WTC11 (cell line): ENCODE results near the gene MAPRE2. TPM values are rescaled to one million over a fixed set of nuclear protein-coding genes. Genes with fewer than 3 reads are reported as not detected.
A peak's percentile ranks its signal among the peaks of the same experiment; 100 is the strongest.

Experiments
- ATAC-seq: fragments of 200-7000 bp; cut with Tn5 transposase; 2 replicates; pipeline ENCODE4 v1.10.0; 2021; ENCODE audit warnings: mild to moderate bottlenecking, moderate library complexity
- CTCF ChIA-PET: fragments of 300-600 bp; sonication (Branson Sonifier 250); formaldehyde crosslinking; loops from one replicate; lab custom pipeline; 2021; ENCODE audit warnings: antibody characterized with exemption; lab: Charles Lee
- POLR2A ChIA-PET: fragments of 350-600 bp; sonication (Branson Sonifier 250); formaldehyde crosslinking; loops from one replicate; lab custom pipeline; 2021; ENCODE audit warnings: antibody characterized with exemption; lab: Charles Lee
- DNase-seq: peaks from one replicate; pipeline ENCODE4 v3.0.0; 2021; ENCODE audit warnings: low spot score
- H3K27ac Mint-ChIP-seq: 2 replicates; pipeline ENCODE4 v1.8.0; 2021; ENCODE audit warnings: mixed read lengths
- H3K27me3 Mint-ChIP-seq: 2 replicates; pipeline ENCODE4 v1.8.0; 2021; ENCODE audit warnings: low read depth, mild to moderate bottlenecking, moderate library complexity, mixed read lengths
- H3K36me3 Mint-ChIP-seq: 2 replicates; pipeline ENCODE4 v1.8.0; 2021; ENCODE audit warnings: mixed read lengths
- H3K4me1 Mint-ChIP-seq: 2 replicates; pipeline ENCODE4 v1.8.0; 2022; ENCODE audit warnings: mixed read lengths
- H3K4me3 Mint-ChIP-seq: 2 replicates; pipeline ENCODE4 v1.8.0; 2021; ENCODE audit warnings: mild to moderate bottlenecking, moderate library complexity, mixed read lengths
- H3K9me3 Mint-ChIP-seq: 2 replicates; pipeline ENCODE4 v1.8.0; 2021; ENCODE audit warnings: mixed read lengths
- AR ChIP-seq: fragments of 250-450 bp; sonication (Bioruptor Pico); IDR thresholded peaks from 2 replicates; pipeline ENCODE4 v1.9.0; 2021; ENCODE audit warnings: mild to moderate bottlenecking
- CDX4 ChIP-seq: fragments of 250-450 bp; sonication (Bioruptor Pico); IDR thresholded peaks from 2 replicates; pipeline ENCODE4 v1.9.0; 2021; ENCODE audit warnings: moderate library complexity, mild to moderate bottlenecking, inconsistent platforms, borderline replicate concordance
- E2F5 ChIP-seq: sonication (generic); formaldehyde crosslinking; IDR thresholded peaks from 2 replicates; pipeline ENCODE4 v1.8.1; 2022; ENCODE audit warnings: mild to moderate bottlenecking, moderate library complexity, missing genetic modification reagents
- ESRRA ChIP-seq: sonication (generic); formaldehyde crosslinking; IDR thresholded peaks from 2 replicates; pipeline ENCODE4 v1.8.1; 2022; ENCODE audit warnings: mild to moderate bottlenecking, missing genetic modification reagents, borderline replicate concordance
- FOXJ3 ChIP-seq: sonication (generic); formaldehyde crosslinking; IDR thresholded peaks from 2 replicates; pipeline ENCODE4 v1.9.0; 2021; ENCODE audit warnings: missing genetic modification reagents, mild to moderate bottlenecking, borderline replicate concordance
- IRF1 ChIP-seq: sonication (generic); formaldehyde crosslinking; IDR thresholded peaks from 2 replicates; pipeline ENCODE4 v1.8.0; 2023; ENCODE audit warnings: missing genetic modification reagents
- NFATC4 ChIP-seq: fragments of 250-450 bp; sonication (Bioruptor Pico); IDR thresholded peaks from 2 replicates; pipeline ENCODE4 v1.9.0; 2021; ENCODE audit warnings: mild to moderate bottlenecking
- OVOL2 ChIP-seq: fragments of 250-450 bp; sonication (Bioruptor Pico); IDR thresholded peaks from 2 replicates; pipeline ENCODE4 v1.9.0; 2021; ENCODE audit warnings: mild to moderate bottlenecking, borderline replicate concordance
- SMAD3 ChIP-seq: sonication (generic); formaldehyde crosslinking; IDR thresholded peaks from 2 replicates; pipeline ENCODE4 v1.8.0; 2022; ENCODE audit warnings: missing genetic modification reagents, mild to moderate bottlenecking, borderline replicate concordance
- STAT6 ChIP-seq: sonication (generic); formaldehyde crosslinking; conservative IDR thresholded peaks from 2 replicates; pipeline ENCODE4 v1.8.1; 2023; ENCODE audit warnings: mild to moderate bottlenecking, low read depth, missing genetic modification reagents, moderate library complexity
- ZBTB43 ChIP-seq: sonication (generic); formaldehyde crosslinking; IDR thresholded peaks from 2 replicates; pipeline ENCODE4 v1.8.1; 2023; ENCODE audit warnings: mild to moderate bottlenecking, missing genetic modification reagents
- ZNF423 ChIP-seq: fragments of 250-450 bp; sonication (Bioruptor Pico); IDR thresholded peaks from 2 replicates; pipeline ENCODE4 v2.1.2; 2022; ENCODE audit warnings: mild to moderate bottlenecking, moderate library complexity
- ZNF512 ChIP-seq: sonication (generic); formaldehyde crosslinking; IDR thresholded peaks from 2 replicates; pipeline ENCODE4 v1.8.1; 2022; ENCODE audit warnings: missing genetic modification reagents, borderline replicate concordance
- total RNA-seq: library from RNA; stranded (reverse); gene quantifications from 3 replicates; pipeline ENCODE4 v1.2.3, GENCODE V29; 2021

MAPRE2 gene
- total RNA-seq, 1 experiment from 2014 or later: 20.4 TPM

GRCh38 chr18:35000457-35000856 lies 40.8 kb upstream of the MAPRE2 start (continued):
- TF ChIP-seq CDX4 (CRISPR knock-in tag) (no peak), IRF1 (CRISPR knock-in tag) (no peak)

GRCh38 chr18:35002120-35002519 lies 39.1 kb upstream of the MAPRE2 start:
- ChIA-PET CTCF (no interaction called here), POLR2A (no interaction called here)
- H3K36me3 Mint-ChIP-seq: no peaks in the 10 kb centered on the region
- TF ChIP-seq SMAD3 (no peak), ZNF423 (CRISPR knock-in tag) (no peak), AR (CRISPR knock-in tag) (no peak), ZBTB43 (CRISPR knock-in tag) (no peak)
- H3K9me3 Mint-ChIP-seq: no peaks in the 10 kb centered on the region
- no peak overlapping the region for H3K27ac Mint-ChIP-seq
- H3K4me1 Mint-ChIP-seq: peaks cover 14% of the 10 kb centered on the region
- H3K27me3 Mint-ChIP-seq: 0 out of 2 replicates have a peak, but pooled peaks cover 2% of the 10 kb centered on the region
- no peak overlapping the region for H3K4me3 Mint-ChIP-seq
- no peak for DNase-seq
- ATAC-seq: no peak

GRCh38 chr18:35005963-35006577 lies 35.1 kb upstream of the MAPRE2 start:
- no peak for DNase-seq
- peak; percentile 90 for ATAC-seq
- Mint-ChIP-seq H3K4me3 (no peak overlapping the region), H3K27ac (no peak overlapping the region), H3K27me3 (no peaks in the 10 kb centered on the region), H3K9me3 (no peaks in the 10 kb centered on the region), H3K4me1 (no peaks in the 10 kb centered on the region), H3K36me3 (no peaks in the 10 kb centered on the region)
- TF ChIP-seq ESRRA (CRISPR knock-in tag) (no peak), STAT6 (CRISPR knock-in tag) (no peak), NFATC4 (CRISPR knock-in tag) (no peak), FOXJ3 (CRISPR knock-in tag) (no peak), ZNF512 (CRISPR knock-in tag) (no peak), E2F5 (CRISPR knock-in tag) (no peak), OVOL2 (CRISPR knock-in tag) (no peak)
- ChIA-PET POLR2A (no interaction called here), CTCF (interaction anchor here (0.6 to 2.4 kb wide), 16 partner anchors 15 to 392 kb away, joined by 3 to 26 read pairs (median 4); partner anchors contain the start of gene ZSCAN30)
